Tibial nerve (tissue), 4 donors: ENCODE results near the gene EHHADH.

ENCODE experiments used
- EP300 ChIP-seq, 2 donors: sonication (generic); formaldehyde crosslinking; IDR thresholded peaks; one replicate each; pipeline ENCODE4 v1.6.1; 2017; ENCODE audit warnings: antibody characterized with exemption in 2 of 2, mild to moderate bottlenecking in 1 of 2
- POLR2A ChIP-seq, 2 donors: fragments of 450-650 bp; IDR thresholded peaks; one replicate each; pipeline ENCODE4 v1.6.1; 2017; ENCODE audit warnings: antibody characterized with exemption in 2 of 2, mild to moderate bottlenecking in 2 of 2, moderate library complexity in 2 of 2
- TF ChIP-seq, protein P1 (sequence below), 5 experiments: fragments of 200-600 bp in 3 of 5; fragments of 450-650 bp in 2 of 5; sonication (generic) in 3 of 5; IDR thresholded peaks; one replicate each; pipeline ENCODE4 v1.5.1; 2016 to 2019; ENCODE audit warnings: antibody characterized with exemption in 5 of 5, mild to moderate bottlenecking in 3 of 5, moderate library complexity in 2 of 5

DNA sequence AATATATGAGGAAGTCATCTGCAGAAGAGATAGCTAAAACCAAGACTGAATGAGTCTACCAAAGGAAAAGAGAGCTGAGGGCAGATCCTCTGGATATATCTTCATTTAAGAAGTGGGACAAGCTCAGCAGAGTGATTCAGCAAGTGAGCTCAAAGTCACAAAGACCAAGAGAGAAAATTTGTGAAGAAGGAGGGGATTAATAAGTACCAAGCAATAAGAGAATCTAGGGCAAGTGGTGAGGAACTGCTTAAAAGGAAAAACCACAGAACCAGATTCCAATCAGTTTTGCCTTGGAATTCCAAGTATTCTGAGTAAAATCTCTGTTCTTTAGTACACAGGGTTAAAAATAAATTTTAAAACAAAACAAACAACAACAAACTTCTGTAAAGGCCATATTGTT is 3.6 kb downstream of the EHHADH start:
- no peak for TF ChIP-seq POLR2A (IDR thresholded peaks at IDR 0.05)
- TF ChIP-seq, protein P1, sequence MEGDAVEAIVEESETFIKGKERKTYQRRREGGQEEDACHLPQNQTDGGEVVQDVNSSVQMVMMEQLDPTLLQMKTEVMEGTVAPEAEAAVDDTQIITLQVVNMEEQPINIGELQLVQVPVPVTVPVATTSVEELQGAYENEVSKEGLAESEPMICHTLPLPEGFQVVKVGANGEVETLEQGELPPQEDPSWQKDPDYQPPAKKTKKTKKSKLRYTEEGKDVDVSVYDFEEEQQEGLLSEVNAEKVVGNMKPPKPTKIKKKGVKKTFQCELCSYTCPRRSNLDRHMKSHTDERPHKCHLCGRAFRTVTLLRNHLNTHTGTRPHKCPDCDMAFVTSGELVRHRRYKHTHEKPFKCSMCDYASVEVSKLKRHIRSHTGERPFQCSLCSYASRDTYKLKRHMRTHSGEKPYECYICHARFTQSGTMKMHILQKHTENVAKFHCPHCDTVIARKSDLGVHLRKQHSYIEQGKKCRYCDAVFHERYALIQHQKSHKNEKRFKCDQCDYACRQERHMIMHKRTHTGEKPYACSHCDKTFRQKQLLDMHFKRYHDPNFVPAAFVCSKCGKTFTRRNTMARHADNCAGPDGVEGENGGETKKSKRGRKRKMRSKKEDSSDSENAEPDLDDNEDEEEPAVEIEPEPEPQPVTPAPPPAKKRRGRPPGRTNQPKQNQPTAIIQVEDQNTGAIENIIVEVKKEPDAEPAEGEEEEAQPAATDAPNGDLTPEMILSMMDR (IDR thresholded peaks at IDR 0.05): no peak
- TF ChIP-seq EP300 (IDR thresholded peaks at IDR 0.05): no peak
